ENCODE results near the gene KRT33B. TPM values are rescaled to one million over a fixed set of nuclear protein-coding genes. Genes with fewer than 3 reads are reported as not detected.
A peak's percentile ranks its signal among the peaks of the same experiment; 100 is the strongest.

KRT33B gene
- total and polyA plus RNA-seq, 3 donors from 2014 or later, result 0.25 TPM; not detected in 2

- peak overlapping the region in 1 of 2 donors; percentile 5 for H3K27ac ChIP-seq
- no peaks in the 10 kb centered on the region for H3K9me3 ChIP-seq
- no peaks in the 10 kb centered on the region for H3K36me3 ChIP-seq (ENCODE audit: low read depth, missing control alignments)
- no peaks in the 10 kb centered on the region for H3K27me3 ChIP-seq
- intact Hi-C loops (cut with DNase I; ENCODE audit: low total_unique reads), result no loop called here
- no peak overlapping the region for H3K4me3 ChIP-seq
- TF ChIP-seq POLR2A (IDR thresholded peaks at IDR 0.05) (no peak), CTCF (IDR thresholded peaks at IDR 0.05) (no peak)
- no peak for DNase-seq
- H3K4me1 ChIP-seq, result peaks cover 35% of the 10 kb centered on the region
- 63% methylated on average over 5 of the region's 5 CpGs for WGBS, 2 donors
Measured at GRCh38 chr17:41416479-41416878, 46.9 kb upstream of the KRT33B start.

GRCh38 chr17:41415833-41416335, 46.3 kb upstream of the KRT33B start:
- H3K4me3 ChIP-seq, result no peak overlapping the region
- WGBS, 2 donors, result 58 to 63% methylated on average over 3 of the region's 3 CpGs
- intact Hi-C loops (cut with DNase I; ENCODE audit: low total_unique reads), result no loop called here
- peak overlapping the region in 1 of 2 donors; percentile 48 for H3K27ac ChIP-seq
- DNase-seq, result peak; percentile 83
- H3K4me1 ChIP-seq, result peaks cover 34% of the 10 kb centered on the region
- no peaks in the 10 kb centered on the region for H3K9me3 ChIP-seq
- H3K36me3 ChIP-seq (ENCODE audit: low read depth, missing control alignments), result no peaks in the 10 kb centered on the region
- TF ChIP-seq CTCF (IDR thresholded peaks at IDR 0.05), result peak in 1 of 3 experiments; percentile 1
- TF ChIP-seq POLR2A (IDR thresholded peaks at IDR 0.05), result no peak
- no peaks in the 10 kb centered on the region for H3K27me3 ChIP-seq

- 60% methylated on average over 4 of the region's 4 CpGs for WGBS, 2 donors
- peak overlapping the region in 1 of 2 donors; percentile 48 for H3K27ac ChIP-seq
- TF ChIP-seq CTCF (IDR thresholded peaks at IDR 0.05), result no peak
- TF ChIP-seq POLR2A (IDR thresholded peaks at IDR 0.05), result no peak
- no peaks in the 10 kb centered on the region for H3K27me3 ChIP-seq
- no peaks in the 10 kb centered on the region for H3K36me3 ChIP-seq (ENCODE audit: low read depth, missing control alignments)
- no peak for DNase-seq
- intact Hi-C loops (cut with DNase I; ENCODE audit: low total_unique reads), result no loop called here
- no peaks in the 10 kb centered on the region for H3K9me3 ChIP-seq
- no peak overlapping the region for H3K4me3 ChIP-seq
- H3K4me1 ChIP-seq, result peaks cover 30% of the 10 kb centered on the region
Measured at GRCh38 chr17:41415411-41415810, 45.8 kb upstream of the KRT33B start.

- Histone ChIP-seq H3K27ac (no peak overlapping the region), H3K4me1 (peaks cover 24% of the 10 kb centered on the region), H3K27me3 (no peaks in the 10 kb centered on the region), H3K36me3 (ENCODE audit: low read depth, missing control alignments) (no peaks in the 10 kb centered on the region), H3K9me3 (no peaks in the 10 kb centered on the region), H3K4me3 (no peak overlapping the region)
- intact Hi-C loops (cut with DNase I; ENCODE audit: low total_unique reads), result no loop called here
- DNase-seq, result no peak
- TF ChIP-seq POLR2A (IDR thresholded peaks at IDR 0.05) (no peak), CTCF (IDR thresholded peaks at IDR 0.05) (no peak)
- WGBS, 2 donors, result 60 to 79% methylated on average over 1 to 2 of the region's 2 CpGs
Measured at GRCh38 chr17:41413982-41414381, 44.4 kb upstream of the KRT33B start.

- H3K27me3 ChIP-seq, result no peaks in the 10 kb centered on the region
- WGBS, 2 donors, result 76 to 81% methylated on average over 5 of the region's 5 CpGs
- TF ChIP-seq CTCF (IDR thresholded peaks at IDR 0.05), result no peak
- no peak for TF ChIP-seq POLR2A (IDR thresholded peaks at IDR 0.05)
- H3K27ac ChIP-seq, result no peak overlapping the region
- no peaks in the 10 kb centered on the region for H3K36me3 ChIP-seq (ENCODE audit: low read depth, missing control alignments)
- DNase-seq, result no peak
- H3K4me3 ChIP-seq, result no peak overlapping the region
- intact Hi-C loops (cut with DNase I; ENCODE audit: low total_unique reads), result no loop called here
- H3K9me3 ChIP-seq, result no peaks in the 10 kb centered on the region
- H3K4me1 ChIP-seq, result peaks cover 24% of the 10 kb centered on the region
Measured at GRCh38 chr17:41413353-41413957, 43.8 kb upstream of the KRT33B start.

Measured in testis (tissue), 3 donors.